NCI-H345 treated with DMSO at 0.1 percent for 48 hours (cell line): ENCODE results near the gene MCCC2.
A peak's percentile ranks its signal among the peaks of the same experiment; 100 is the strongest.

Source experiments
- DNase-seq: peaks from one replicate; lab custom pipeline; 2025; ENCODE audit not compliant: unreplicated experiment; lab: John Stamatoyannopoulos, UW

Gene MCCC2

GRCh38 chr5:71658916-71659662, 71.9 kb downstream of the MCCC2 start:
- DNase-seq: no peak

- no peak for DNase-seq
Observed at GRCh38 chr5:71662381-71662780, 75.2 kb downstream of the MCCC2 start.

GRCh38 chr5:71663191-71663969, 76.2 kb downstream of the MCCC2 start:
- DNase-seq: no peak

GRCh38 chr5:71664615-71665014, 77.5 kb downstream of the MCCC2 start:
- peak; percentile 8 for DNase-seq

GRCh38 chr5:71666321-71666720, 79.2 kb downstream of the MCCC2 start:
- DNase-seq: no peak

GRCh38 chr5:71677977-71678376, 90.8 kb downstream of the MCCC2 start:
- DNase-seq: no peak

- DNase-seq: no peak
Observed at GRCh38 chr5:71679714-71680113, 92.6 kb downstream of the MCCC2 start.

GRCh38 chr5:71680510-71680909, 93.4 kb downstream of the MCCC2 start:
- no peak for DNase-seq

GRCh38 chr5:71681296-71681695, 94.2 kb downstream of the MCCC2 start:
- no peak for DNase-seq

GRCh38 chr5:71684309-71684708, 97.2 kb downstream of the MCCC2 start:
- DNase-seq: no peak

GRCh38 chr5:71693828-71694427, 106.8 kb downstream of the MCCC2 start:
- no peak for DNase-seq

- DNase-seq: no peak
Observed at GRCh38 chr5:71695071-71695470, 107.9 kb downstream of the MCCC2 start.

- no peak for DNase-seq
Observed at GRCh38 chr5:71695595-71695994, 108.5 kb downstream of the MCCC2 start.

- DNase-seq: no peak
Observed at GRCh38 chr5:71697967-71698366, 110.8 kb downstream of the MCCC2 start.

- no peak for DNase-seq
Observed at GRCh38 chr5:71699233-71699632, 112.1 kb downstream of the MCCC2 start.

GRCh38 chr5:71699751-71700150, 112.6 kb downstream of the MCCC2 start:
- DNase-seq: no peak

- no peak for DNase-seq
Observed at GRCh38 chr5:71700803-71701202, 113.7 kb downstream of the MCCC2 start.

GRCh38 chr5:71701407-71701806, 114.3 kb downstream of the MCCC2 start:
- DNase-seq: no peak

GRCh38 chr5:71703941-71704340, 116.8 kb downstream of the MCCC2 start:
- DNase-seq: no peak

- no peak for DNase-seq
Observed at GRCh38 chr5:71705421-71705820, 118.3 kb downstream of the MCCC2 start.

GRCh38 chr5:71706906-71707305, 119.8 kb downstream of the MCCC2 start:
- no peak for DNase-seq
